HepG2 (cell line): ENCODE measurements around the gene ZNF512B.

Experiments used
- EZH2 ChIP-seq: conservative IDR thresholded peaks from 2 replicates; pipeline ENCODE4 v1.6.1; 2012; ENCODE audit warnings: mild to moderate bottlenecking, low read depth, low read length, moderate library complexity
- ZBTB25 ChIP-seq: IDR thresholded peaks from 2 replicates; pipeline ENCODE4 v1.6.1; 2018; ENCODE audit warnings: missing genetic modification reagents
- ZNF740 ChIP-seq: sonication (generic); formaldehyde crosslinking; IDR thresholded peaks from 2 replicates; pipeline ENCODE4 v1.4.0; 2020; ENCODE audit warnings: missing genetic modification reagents
- TF ChIP-seq, protein P1 (sequence below): sonication (generic); formaldehyde crosslinking; IDR thresholded peaks from 2 replicates; pipeline ENCODE4 v1.5.0; 2020; ENCODE audit warnings: mild to moderate bottlenecking, missing genetic modification reagents, moderate library complexity

GRCh38 chr20:63944078-63944941, 25.4 kb downstream of the ZNF512B start:
- TF ChIP-seq ZBTB25 (CRISPR knock-in tag) (no peak), ZNF740 (CRISPR knock-in tag) (no peak), EZH2 (no peak)
- TF ChIP-seq, protein P1, sequence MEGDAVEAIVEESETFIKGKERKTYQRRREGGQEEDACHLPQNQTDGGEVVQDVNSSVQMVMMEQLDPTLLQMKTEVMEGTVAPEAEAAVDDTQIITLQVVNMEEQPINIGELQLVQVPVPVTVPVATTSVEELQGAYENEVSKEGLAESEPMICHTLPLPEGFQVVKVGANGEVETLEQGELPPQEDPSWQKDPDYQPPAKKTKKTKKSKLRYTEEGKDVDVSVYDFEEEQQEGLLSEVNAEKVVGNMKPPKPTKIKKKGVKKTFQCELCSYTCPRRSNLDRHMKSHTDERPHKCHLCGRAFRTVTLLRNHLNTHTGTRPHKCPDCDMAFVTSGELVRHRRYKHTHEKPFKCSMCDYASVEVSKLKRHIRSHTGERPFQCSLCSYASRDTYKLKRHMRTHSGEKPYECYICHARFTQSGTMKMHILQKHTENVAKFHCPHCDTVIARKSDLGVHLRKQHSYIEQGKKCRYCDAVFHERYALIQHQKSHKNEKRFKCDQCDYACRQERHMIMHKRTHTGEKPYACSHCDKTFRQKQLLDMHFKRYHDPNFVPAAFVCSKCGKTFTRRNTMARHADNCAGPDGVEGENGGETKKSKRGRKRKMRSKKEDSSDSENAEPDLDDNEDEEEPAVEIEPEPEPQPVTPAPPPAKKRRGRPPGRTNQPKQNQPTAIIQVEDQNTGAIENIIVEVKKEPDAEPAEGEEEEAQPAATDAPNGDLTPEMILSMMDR = no peak
